ENCODE measurements around the gene GTF2F1. TPM values are rescaled to one million over a fixed set of nuclear protein-coding genes. Genes with fewer than 3 reads are reported as not detected.

Gene GTF2F1
- total RNA-seq, 1 experiment from 2014 or later = 39.2 TPM

DNA sequence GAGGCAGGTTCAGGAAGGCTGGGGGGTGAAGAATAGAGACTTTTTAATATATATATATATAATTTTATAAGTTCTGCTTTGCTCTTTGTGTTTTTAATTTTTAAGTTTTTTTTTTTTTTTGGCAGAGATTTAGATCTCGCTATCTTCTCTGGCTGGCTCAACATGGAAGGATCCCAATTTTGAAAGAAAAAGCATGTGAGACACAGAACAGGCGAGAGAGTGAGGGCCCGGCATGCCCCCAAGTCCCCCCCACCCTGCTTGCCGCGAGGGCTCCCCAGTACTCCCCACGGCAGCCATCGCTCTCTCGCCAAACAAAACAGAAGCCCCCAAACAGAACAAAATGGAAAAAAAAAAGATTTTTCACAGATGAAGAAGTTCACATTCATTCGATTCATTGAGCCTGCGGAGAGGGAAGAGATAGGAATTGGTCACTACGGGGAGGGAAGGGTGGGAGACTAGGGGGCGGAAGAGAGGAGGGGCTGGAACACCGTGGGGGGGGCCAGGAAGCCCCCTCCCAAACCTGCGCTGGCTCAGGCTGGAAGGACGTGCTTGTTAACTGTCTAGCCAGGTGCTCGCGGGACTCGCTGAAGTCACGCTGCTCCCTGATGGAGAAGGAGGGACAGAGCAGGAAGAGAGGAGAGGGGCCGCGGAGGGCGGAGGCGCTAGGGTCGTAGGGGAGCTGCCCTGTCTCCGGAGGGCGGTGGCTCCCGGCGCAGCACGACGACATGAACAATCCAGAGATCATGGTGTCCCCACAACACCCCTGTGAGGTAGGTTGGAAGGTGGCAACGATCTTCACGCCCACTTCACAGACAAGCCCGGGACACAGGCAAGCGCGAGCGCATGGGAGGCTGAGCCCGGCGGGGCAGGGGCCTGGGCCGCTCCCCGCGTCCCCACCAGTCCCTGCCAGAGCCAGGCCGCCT is 21.0 kb upstream of the GTF2F1 start:
- H3K27ac Mint-ChIP-seq (ENCODE audit: unreplicated experiment) = no peak overlapping the region

DNA sequence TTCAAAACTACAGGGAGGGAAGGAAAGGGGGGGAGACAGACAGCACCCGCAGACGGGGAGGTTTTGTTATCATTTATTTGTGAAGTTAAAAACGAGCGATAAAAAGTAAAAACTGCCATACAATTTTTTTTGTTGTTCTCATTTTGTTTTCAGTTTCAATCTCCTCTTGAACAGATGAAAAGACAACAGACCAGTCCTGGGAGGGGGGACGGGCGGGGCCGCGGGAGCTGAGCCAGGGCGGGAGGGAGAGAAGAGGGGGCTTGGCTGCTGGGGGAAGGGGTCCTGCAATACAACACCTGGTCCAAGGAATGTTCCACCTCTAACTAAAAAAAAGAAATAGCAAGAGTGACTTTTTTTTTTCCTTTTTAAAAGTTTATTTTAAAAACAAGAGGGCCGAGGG is 20.3 kb upstream of the GTF2F1 start:
- TF ChIP-seq, protein P1, sequence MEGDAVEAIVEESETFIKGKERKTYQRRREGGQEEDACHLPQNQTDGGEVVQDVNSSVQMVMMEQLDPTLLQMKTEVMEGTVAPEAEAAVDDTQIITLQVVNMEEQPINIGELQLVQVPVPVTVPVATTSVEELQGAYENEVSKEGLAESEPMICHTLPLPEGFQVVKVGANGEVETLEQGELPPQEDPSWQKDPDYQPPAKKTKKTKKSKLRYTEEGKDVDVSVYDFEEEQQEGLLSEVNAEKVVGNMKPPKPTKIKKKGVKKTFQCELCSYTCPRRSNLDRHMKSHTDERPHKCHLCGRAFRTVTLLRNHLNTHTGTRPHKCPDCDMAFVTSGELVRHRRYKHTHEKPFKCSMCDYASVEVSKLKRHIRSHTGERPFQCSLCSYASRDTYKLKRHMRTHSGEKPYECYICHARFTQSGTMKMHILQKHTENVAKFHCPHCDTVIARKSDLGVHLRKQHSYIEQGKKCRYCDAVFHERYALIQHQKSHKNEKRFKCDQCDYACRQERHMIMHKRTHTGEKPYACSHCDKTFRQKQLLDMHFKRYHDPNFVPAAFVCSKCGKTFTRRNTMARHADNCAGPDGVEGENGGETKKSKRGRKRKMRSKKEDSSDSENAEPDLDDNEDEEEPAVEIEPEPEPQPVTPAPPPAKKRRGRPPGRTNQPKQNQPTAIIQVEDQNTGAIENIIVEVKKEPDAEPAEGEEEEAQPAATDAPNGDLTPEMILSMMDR (IDR thresholded peaks at IDR 0.05; ENCODE audit: unreplicated experiment) = no peak
- Mint-ChIP-seq H3K4me1 (ENCODE audit: low read depth, unreplicated experiment) (no peaks in the 10 kb centered on the region), H3K27me3 (ENCODE audit: unreplicated experiment) (no peaks in the 10 kb centered on the region), H3K27ac (ENCODE audit: unreplicated experiment) (no peak overlapping the region), H3K36me3 (ENCODE audit: insufficient read depth, unreplicated experiment) (peaks cover 34% of the 10 kb centered on the region), H3K9me3 (ENCODE audit: low read depth, unreplicated experiment) (no peaks in the 10 kb centered on the region), H3K4me3 (ENCODE audit: low read depth, unreplicated experiment) (no peak overlapping the region)
- CTCF ChIA-PET = interaction anchor here (0.7 kb wide), 1 partner anchor 1275 kb away, joined by 3 read pairs; no protein-coding TSS in a partner anchor
- no TSS peak for BruUV-seq (replicated peaks)
- intact Hi-C loops (cut with micrococcal nuclease; ENCODE audit: unreplicated experiment) = no loop called here
- no peak for DNase-seq

More for the DNA sequence above, 21.0 kb upstream of the GTF2F1 start:
- H3K9me3 Mint-ChIP-seq (ENCODE audit: low read depth, unreplicated experiment) = no peaks in the 10 kb centered on the region
- intact Hi-C loops (cut with micrococcal nuclease; ENCODE audit: unreplicated experiment) = no loop called here
- peaks cover 37% of the 10 kb centered on the region for H3K36me3 Mint-ChIP-seq (ENCODE audit: insufficient read depth, unreplicated experiment)
- CTCF ChIA-PET = interaction anchor here (0.7 kb wide), 1 partner anchor 1274 kb away, joined by 3 read pairs; no protein-coding TSS in a partner anchor
- DNase-seq = no peak
- no TSS peak for BruUV-seq (replicated peaks)
- H3K4me3 Mint-ChIP-seq (ENCODE audit: low read depth, unreplicated experiment) = no peak overlapping the region
- H3K27me3 Mint-ChIP-seq (ENCODE audit: unreplicated experiment) = no peaks in the 10 kb centered on the region
- TF ChIP-seq, protein P1 (IDR thresholded peaks at IDR 0.05; ENCODE audit: unreplicated experiment) = no peak
- H3K4me1 Mint-ChIP-seq (ENCODE audit: low read depth, unreplicated experiment) = no peaks in the 10 kb centered on the region

DNA sequence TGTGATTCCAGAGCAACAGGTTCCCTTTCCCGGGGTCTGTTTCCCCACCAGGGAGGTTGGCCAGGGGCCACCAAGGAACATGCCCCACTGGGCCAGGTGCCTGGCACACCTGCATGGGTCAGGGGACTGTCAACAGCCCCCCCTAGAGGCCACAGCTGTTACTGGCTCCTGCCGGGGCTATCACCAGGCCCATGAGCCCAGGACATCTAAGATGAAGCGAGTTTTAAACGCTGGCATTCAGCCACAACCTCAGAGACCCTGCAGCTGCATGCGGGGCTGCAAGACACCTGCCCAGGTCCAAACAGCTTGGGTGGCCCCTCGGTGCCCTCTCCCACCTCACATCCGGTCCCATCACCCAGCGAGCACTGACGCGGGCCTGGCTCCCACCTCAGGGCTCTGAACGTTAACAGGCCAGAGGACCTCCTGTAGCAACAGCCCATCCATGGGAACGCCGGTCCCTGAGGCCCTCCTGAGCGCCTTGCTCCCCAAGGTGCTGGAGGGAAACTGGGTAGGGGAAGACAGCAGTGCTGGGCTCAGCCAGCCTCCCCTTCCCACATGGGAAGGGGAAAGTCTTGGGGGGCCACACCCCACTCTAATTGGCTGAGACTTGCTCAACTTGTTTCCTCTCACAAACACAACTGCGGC is 19.6 kb upstream of the GTF2F1 start:
- Mint-ChIP-seq H3K27me3 (ENCODE audit: unreplicated experiment) (no peaks in the 10 kb centered on the region), H3K4me1 (ENCODE audit: low read depth, unreplicated experiment) (no peaks in the 10 kb centered on the region), H3K36me3 (ENCODE audit: insufficient read depth, unreplicated experiment) (peaks cover 31% of the 10 kb centered on the region), H3K9me3 (ENCODE audit: low read depth, unreplicated experiment) (no peaks in the 10 kb centered on the region), H3K4me3 (ENCODE audit: low read depth, unreplicated experiment) (no peak overlapping the region), H3K27ac (ENCODE audit: unreplicated experiment) (no peak overlapping the region)
- TF ChIP-seq, protein P1 (IDR thresholded peaks at IDR 0.05; ENCODE audit: unreplicated experiment) = no peak
- peak; percentile 48 for DNase-seq
- CTCF ChIA-PET = no interaction called here
- intact Hi-C loops (cut with micrococcal nuclease; ENCODE audit: unreplicated experiment) = no loop called here
- no TSS peak for BruUV-seq (replicated peaks)

DNA sequence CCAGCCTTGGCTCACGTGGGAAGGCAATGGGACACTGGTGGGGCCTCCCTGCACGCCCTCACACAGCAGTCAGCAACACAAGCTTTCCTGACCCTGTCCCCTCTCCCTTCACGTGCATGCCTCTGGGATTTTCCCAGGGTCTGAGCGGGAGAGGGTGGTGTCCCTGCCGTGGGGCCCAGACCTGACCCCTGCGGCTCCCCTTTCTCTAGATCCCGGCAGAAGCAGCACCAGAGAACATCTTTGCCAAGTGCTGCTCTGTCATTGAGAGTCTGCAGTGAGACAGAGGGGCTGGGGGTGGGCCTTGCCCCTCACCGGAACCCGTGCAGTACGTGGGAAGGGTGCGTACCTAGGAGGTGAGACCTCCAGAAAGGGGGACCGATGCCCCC is 19.1 kb upstream of the GTF2F1 start:
- H3K4me3 Mint-ChIP-seq (ENCODE audit: low read depth, unreplicated experiment) = no peak overlapping the region
- no TSS peak for BruUV-seq (replicated peaks)
- H3K27ac Mint-ChIP-seq (ENCODE audit: unreplicated experiment) = no peak overlapping the region
- H3K27me3 Mint-ChIP-seq (ENCODE audit: unreplicated experiment) = no peaks in the 10 kb centered on the region
- no peaks in the 10 kb centered on the region for H3K4me1 Mint-ChIP-seq (ENCODE audit: low read depth, unreplicated experiment)
- intact Hi-C loops (cut with micrococcal nuclease; ENCODE audit: unreplicated experiment) = no loop called here
- no peak for DNase-seq
- H3K9me3 Mint-ChIP-seq (ENCODE audit: low read depth, unreplicated experiment) = no peaks in the 10 kb centered on the region
- TF ChIP-seq, protein P1 (IDR thresholded peaks at IDR 0.05; ENCODE audit: unreplicated experiment) = no peak
- CTCF ChIA-PET = no interaction called here
- peaks cover 31% of the 10 kb centered on the region for H3K36me3 Mint-ChIP-seq (ENCODE audit: insufficient read depth, unreplicated experiment)
